Measurements from ENCODE around the gene HSD3B1.
"Not testable (repeated sequence)": the region's sequence is repeated elsewhere in the genome, so short reads cannot be mapped to it uniquely, and the experiment has no call there.

The HSD3B1 gene

DNA sequence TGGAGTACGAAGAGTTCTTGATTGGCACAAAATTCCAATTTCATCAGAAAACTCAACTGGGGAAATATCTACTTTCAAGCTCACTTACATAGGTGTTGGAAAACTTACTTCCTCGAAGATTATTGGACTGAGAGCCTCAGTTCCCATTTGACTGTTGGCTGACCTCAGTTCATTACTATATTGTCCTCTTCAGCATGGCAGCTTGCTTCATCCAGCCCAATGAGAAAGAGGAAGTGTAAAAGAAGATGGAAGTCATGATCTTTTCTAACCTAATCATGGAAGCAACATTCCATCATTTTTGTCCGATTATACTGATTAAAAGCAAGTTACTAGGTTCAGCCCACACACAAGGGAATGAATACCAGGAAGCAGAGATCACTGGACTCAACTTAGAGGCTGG is 49.4 kb downstream of the HSD3B1 start:
- no peak overlapping the region for H3K4me3 ChIP-seq (ENCODE audit: control insufficient read depth, low read depth, low read length)
- DNase-seq (ENCODE audit: low read depth) = no peak
- TF ChIP-seq, protein P1, sequence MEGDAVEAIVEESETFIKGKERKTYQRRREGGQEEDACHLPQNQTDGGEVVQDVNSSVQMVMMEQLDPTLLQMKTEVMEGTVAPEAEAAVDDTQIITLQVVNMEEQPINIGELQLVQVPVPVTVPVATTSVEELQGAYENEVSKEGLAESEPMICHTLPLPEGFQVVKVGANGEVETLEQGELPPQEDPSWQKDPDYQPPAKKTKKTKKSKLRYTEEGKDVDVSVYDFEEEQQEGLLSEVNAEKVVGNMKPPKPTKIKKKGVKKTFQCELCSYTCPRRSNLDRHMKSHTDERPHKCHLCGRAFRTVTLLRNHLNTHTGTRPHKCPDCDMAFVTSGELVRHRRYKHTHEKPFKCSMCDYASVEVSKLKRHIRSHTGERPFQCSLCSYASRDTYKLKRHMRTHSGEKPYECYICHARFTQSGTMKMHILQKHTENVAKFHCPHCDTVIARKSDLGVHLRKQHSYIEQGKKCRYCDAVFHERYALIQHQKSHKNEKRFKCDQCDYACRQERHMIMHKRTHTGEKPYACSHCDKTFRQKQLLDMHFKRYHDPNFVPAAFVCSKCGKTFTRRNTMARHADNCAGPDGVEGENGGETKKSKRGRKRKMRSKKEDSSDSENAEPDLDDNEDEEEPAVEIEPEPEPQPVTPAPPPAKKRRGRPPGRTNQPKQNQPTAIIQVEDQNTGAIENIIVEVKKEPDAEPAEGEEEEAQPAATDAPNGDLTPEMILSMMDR (IDR thresholded peaks at IDR 0.05; ENCODE audit: control insufficient read depth, insufficient read depth, low read depth, low read length, missing control alignments) = no peak

DNA sequence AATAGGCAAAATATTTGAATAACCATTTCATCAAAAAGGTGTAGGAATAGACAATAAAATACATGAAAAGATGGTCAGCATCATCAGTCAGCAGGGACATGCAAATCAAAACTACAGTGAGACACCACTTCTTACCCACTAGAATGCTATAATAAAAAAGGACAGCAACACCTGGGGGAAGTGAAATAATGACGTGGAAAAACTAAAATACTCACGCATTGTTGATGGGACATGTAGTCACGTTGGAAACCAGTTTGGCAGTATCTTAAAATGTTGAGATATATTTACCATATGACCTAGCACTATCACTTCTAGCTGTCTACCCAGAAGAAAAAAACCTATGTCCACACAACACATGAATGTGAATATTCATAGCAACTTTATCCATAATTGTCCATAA is 53.4 kb downstream of the HSD3B1 start:
- not testable (repeated sequence) for DNase-seq (ENCODE audit: low read depth); H3K4me3 ChIP-seq (ENCODE audit: control insufficient read depth, low read depth, low read length)

DNA sequence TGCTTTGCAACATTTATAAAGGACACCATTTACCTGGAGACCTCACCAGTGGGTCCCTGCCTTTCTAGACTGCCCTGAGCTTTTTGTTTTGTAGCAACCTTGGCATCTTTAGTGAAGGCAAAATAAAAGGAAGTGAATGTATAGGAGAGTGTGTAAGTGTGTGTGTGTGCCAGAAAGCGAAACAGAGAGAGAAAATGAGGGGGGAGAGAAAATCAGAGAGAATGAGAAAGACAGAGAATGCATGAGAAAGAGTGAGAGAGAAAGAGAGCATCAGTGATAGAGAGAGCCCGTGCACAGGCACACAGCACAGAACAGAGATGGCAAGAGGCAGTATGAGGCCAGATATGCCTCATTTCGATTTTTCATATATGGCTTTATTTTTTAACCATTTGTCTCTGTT is 57.5 kb downstream of the HSD3B1 start:
- no peak overlapping the region for H3K4me3 ChIP-seq (ENCODE audit: control insufficient read depth, low read depth, low read length)
- TF ChIP-seq, protein P1 (IDR thresholded peaks at IDR 0.05; ENCODE audit: control insufficient read depth, insufficient read depth, low read depth, low read length, missing control alignments) = no peak
- no peak for DNase-seq (ENCODE audit: low read depth)
